Measurements from ENCODE around the gene DIPK1A.

GRCh38 chr1:92833840-92834239, 127.4 kb downstream of the DIPK1A start:
- TF ChIP-seq CTCF (IDR thresholded peaks at IDR 0.05; ENCODE audit: low read depth, low read length) (no peak), POLR2A (IDR thresholded peaks at IDR 0.05; ENCODE audit: extremely low read depth, insufficient read length) (no peak), MAX (IDR thresholded peaks at IDR 0.05; ENCODE audit: low read depth, low read length) (no peak), MYC (IDR thresholded peaks at IDR 0.05; ENCODE audit: low read depth, low read length) (no peak)

Measured in NB4 (cell line).